Caco-2 (cell line): ENCODE results near the gene P2RY1. TPM values are rescaled to one million over a fixed set of nuclear protein-coding genes. Genes with fewer than 3 reads are reported as not detected.

Experiments used
- BruUV-seq: library from RNA; stranded (reverse); fragments of 400-500 nt; replicated peaks from 2 replicates; lab custom pipeline; 2021; lab: Mats Ljungman, UMichigan
- CTCF ChIA-PET: fragments of 300-600 bp; sonication (Branson Sonifier 250); formaldehyde crosslinking; loops from one replicate; lab custom pipeline; 2022; ENCODE audit warnings: antibody characterized with exemption; lab: Charles Lee
- POLR2A ChIA-PET: fragments of 300-600 bp; sonication (Branson Sonifier 250); formaldehyde crosslinking; loops from one replicate; lab custom pipeline; 2022; ENCODE audit warnings: antibody characterized with exemption; lab: Charles Lee
- DNase-seq, 2 experiments: peaks; one replicate each; pipeline versions ENCODE4 v3.0.0 to v3.0.0-alpha.2; 2020 to 2022
- H3K27me3 ChIP-seq: replicated peaks from 2 replicates; pipeline ENCODE4 v1.6.0; 2011; ENCODE audit warnings: low read length; ENCODE audit not compliant: control insufficient read depth, insufficient read depth
- H3K36me3 ChIP-seq: 2 replicates; pipeline ENCODE4 v1.5.1; 2011; ENCODE audit warnings: low read length; ENCODE audit not compliant: control insufficient read depth, insufficient read depth
- H3K4me1 ChIP-seq: fragments of 250-450 bp; sonication (Bioruptor Pico); 2 replicates; pipeline ENCODE4 v1.5.1; 2020; ENCODE audit warnings: mild to moderate bottlenecking
- H3K4me3 ChIP-seq: 2 replicates; pipeline ENCODE4 v1.5.1; 2011; ENCODE audit warnings: low read depth, mild to moderate bottlenecking, control low read depth, low read length
- H3K9me3 ChIP-seq: fragments of 250-450 bp; sonication (Bioruptor Pico); 2 replicates; pipeline ENCODE4 v1.5.1; 2020; ENCODE audit warnings: mild to moderate bottlenecking, moderate library complexity
- H3K27ac Mint-ChIP-seq: one replicate; pipeline ENCODE4 v1.8.0; 2022; ENCODE audit warnings: mixed read lengths; ENCODE audit not compliant: unreplicated experiment
- H3K27me3 Mint-ChIP-seq: one replicate; pipeline ENCODE4 v1.8.0; 2022; ENCODE audit warnings: mixed read lengths; ENCODE audit not compliant: insufficient read depth, unreplicated experiment
- H3K36me3 Mint-ChIP-seq: one replicate; pipeline ENCODE4 v1.8.0; 2022; ENCODE audit warnings: mild to moderate bottlenecking, mixed read lengths; ENCODE audit not compliant: insufficient read depth, unreplicated experiment
- H3K4me1 Mint-ChIP-seq: one replicate; pipeline ENCODE4 v1.8.0; 2022; ENCODE audit warnings: low read depth, mixed read lengths; ENCODE audit not compliant: unreplicated experiment
- H3K4me3 Mint-ChIP-seq: one replicate; pipeline ENCODE4 v1.8.0; 2022; ENCODE audit warnings: mild to moderate bottlenecking, moderate library complexity, mixed read lengths; ENCODE audit not compliant: unreplicated experiment
- H3K9me3 Mint-ChIP-seq: one replicate; pipeline ENCODE4 v1.8.0; 2022; ENCODE audit warnings: mixed read lengths; ENCODE audit not compliant: unreplicated experiment
- intact Hi-C: fragments of 100-400 bp; cut with micrococcal nuclease; formaldehyde crosslinking; loops from one replicate; pipeline ENCODE4 v1.10.0; 2022; ENCODE audit not compliant: unreplicated experiment
- total RNA-seq: library from RNA; stranded (reverse); gene quantifications from 2 replicates; pipeline ENCODE4 v1.2.3, GENCODE V29; 2022
- TF ChIP-seq, protein P1 (sequence below), 2 experiments: fragments of 200-600 bp in 1 of 2; IDR thresholded peaks; 1 replicate in 1 of 2; 2 replicates in 1 of 2; pipeline versions ENCODE4 v1.5.1 to v1.8.0; 2011 to 2022; ENCODE audit warnings: antibody characterized with exemption in 1 of 2, control low read depth in 1 of 2, inconsistent platforms in 1 of 2, low read depth in 1 of 2, low read length in 1 of 2, mild to moderate bottlenecking in 1 of 2, moderate library complexity in 1 of 2; ENCODE audit not compliant: insufficient read depth in 1 of 2, severe bottlenecking in 1 of 2, unreplicated experiment in 1 of 2

The P2RY1 gene
- total RNA-seq, 1 experiment from 2014 or later, result 6.0 TPM

DNA sequence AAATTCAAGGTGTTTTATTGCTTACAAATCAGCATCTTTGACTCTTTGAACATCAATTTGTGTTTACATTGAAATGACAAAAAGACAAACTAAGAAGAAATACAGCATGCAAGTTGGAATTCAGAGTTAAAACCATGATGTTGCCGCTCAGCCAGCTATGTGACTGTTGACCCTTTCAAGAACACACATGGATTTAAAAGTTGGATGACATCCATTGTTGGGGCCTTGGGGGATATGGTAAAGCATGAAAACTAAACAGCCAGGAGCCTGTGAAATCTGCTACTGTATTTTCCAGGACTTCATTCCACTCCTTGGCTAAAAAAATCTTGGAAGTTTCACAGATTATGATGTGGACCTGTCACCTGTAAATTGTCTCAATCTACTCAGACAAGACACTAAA, 4.6 kb downstream of the P2RY1 start:
- Mint-ChIP-seq H3K27ac (no peak overlapping the region), H3K4me1 (no peaks in the 10 kb centered on the region), H3K4me3 (no peak overlapping the region), H3K36me3 (peaks cover 12% of the 10 kb centered on the region), H3K9me3 (no peaks in the 10 kb centered on the region), H3K27me3 (no peaks in the 10 kb centered on the region)
- no peaks in the 10 kb centered on the region for H3K4me1 ChIP-seq
- no peak overlapping the region for H3K4me3 ChIP-seq
- TF ChIP-seq, protein P1, sequence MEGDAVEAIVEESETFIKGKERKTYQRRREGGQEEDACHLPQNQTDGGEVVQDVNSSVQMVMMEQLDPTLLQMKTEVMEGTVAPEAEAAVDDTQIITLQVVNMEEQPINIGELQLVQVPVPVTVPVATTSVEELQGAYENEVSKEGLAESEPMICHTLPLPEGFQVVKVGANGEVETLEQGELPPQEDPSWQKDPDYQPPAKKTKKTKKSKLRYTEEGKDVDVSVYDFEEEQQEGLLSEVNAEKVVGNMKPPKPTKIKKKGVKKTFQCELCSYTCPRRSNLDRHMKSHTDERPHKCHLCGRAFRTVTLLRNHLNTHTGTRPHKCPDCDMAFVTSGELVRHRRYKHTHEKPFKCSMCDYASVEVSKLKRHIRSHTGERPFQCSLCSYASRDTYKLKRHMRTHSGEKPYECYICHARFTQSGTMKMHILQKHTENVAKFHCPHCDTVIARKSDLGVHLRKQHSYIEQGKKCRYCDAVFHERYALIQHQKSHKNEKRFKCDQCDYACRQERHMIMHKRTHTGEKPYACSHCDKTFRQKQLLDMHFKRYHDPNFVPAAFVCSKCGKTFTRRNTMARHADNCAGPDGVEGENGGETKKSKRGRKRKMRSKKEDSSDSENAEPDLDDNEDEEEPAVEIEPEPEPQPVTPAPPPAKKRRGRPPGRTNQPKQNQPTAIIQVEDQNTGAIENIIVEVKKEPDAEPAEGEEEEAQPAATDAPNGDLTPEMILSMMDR (IDR thresholded peaks at IDR 0.05; ENCODE audit: insufficient read depth in 1 of 2, low read depth in 1 of 2, low read length in 1 of 2, severe bottlenecking in 1 of 2, unreplicated experiment in 1 of 2), result no peak
- H3K27me3 ChIP-seq, result no peaks in the 10 kb centered on the region
- ChIA-PET CTCF (no interaction called here), POLR2A (no interaction called here)
- no peaks in the 10 kb centered on the region for H3K9me3 ChIP-seq
- intact Hi-C loops, result loop anchor here (10.0 kb wide), 1 partner anchor 265 kb away; no protein-coding TSS in a partner anchor
- no TSS peak for BruUV-seq
- no peaks in the 10 kb centered on the region for H3K36me3 ChIP-seq
- DNase-seq, result no peak

- CTCF ChIA-PET, result no interaction called here
- no peak for DNase-seq
- no peaks in the 10 kb centered on the region for H3K36me3 Mint-ChIP-seq
- Histone ChIP-seq H3K4me3 (no peak overlapping the region), H3K36me3 (no peaks in the 10 kb centered on the region), H3K9me3 (no peaks in the 10 kb centered on the region), H3K27me3 (no peaks in the 10 kb centered on the region), H3K4me1 (no peaks in the 10 kb centered on the region)
- H3K4me1 Mint-ChIP-seq, result no peaks in the 10 kb centered on the region
- H3K27me3 Mint-ChIP-seq, result no peaks in the 10 kb centered on the region
- no peak overlapping the region for H3K27ac Mint-ChIP-seq
- intact Hi-C loops, result no loop called here
- no TSS peak for BruUV-seq
- TF ChIP-seq, protein P1 (IDR thresholded peaks at IDR 0.05; ENCODE audit: insufficient read depth in 1 of 2, low read depth in 1 of 2, low read length in 1 of 2, severe bottlenecking in 1 of 2, unreplicated experiment in 1 of 2), result no peak
- no peak overlapping the region for H3K4me3 Mint-ChIP-seq
- no peaks in the 10 kb centered on the region for H3K9me3 Mint-ChIP-seq
- POLR2A ChIA-PET, result no interaction called here
Observed at GRCh38 chr3:152841131-152841530, 6.2 kb downstream of the P2RY1 start.

- Histone ChIP-seq H3K9me3 (peaks cover 8% of the 10 kb centered on the region; the same call in 1 of the 2 replicates), H3K4me1 (no peaks in the 10 kb centered on the region), H3K36me3 (no peaks in the 10 kb centered on the region), H3K4me3 (no peak overlapping the region), H3K27me3 (no peaks in the 10 kb centered on the region)
- BruUV-seq, result no TSS peak
- Mint-ChIP-seq H3K4me1 (no peaks in the 10 kb centered on the region), H3K4me3 (no peak overlapping the region), H3K27me3 (no peaks in the 10 kb centered on the region), H3K36me3 (no peaks in the 10 kb centered on the region), H3K9me3 (peaks cover 1% of the 10 kb centered on the region), H3K27ac (no peak overlapping the region)
- no peak for DNase-seq
- intact Hi-C loops, result no loop called here
- ChIA-PET CTCF (no interaction called here), POLR2A (interaction anchor here (0.6 kb wide), 1 partner anchor 992 kb away, joined by 3 read pairs; no protein-coding TSS in a partner anchor)
- TF ChIP-seq, protein P1 (IDR thresholded peaks at IDR 0.05; ENCODE audit: insufficient read depth in 1 of 2, low read depth in 1 of 2, low read length in 1 of 2, severe bottlenecking in 1 of 2, unreplicated experiment in 1 of 2), result no peak
Observed at GRCh38 chr3:152842413-152842812, 7.5 kb downstream of the P2RY1 start.
